Gastrocnemius medialis (tissue), 4 donors: ENCODE results near the gene RIN3. TPM values are rescaled to one million over a fixed set of nuclear protein-coding genes. Genes with fewer than 3 reads are reported as not detected.

Experiments used
- ATAC-seq, 2 donors: fragments of 150-250 bp; one replicate each; pipeline ENCODE4 v1.9.1; 2016
- DNase-seq, 2 donors: peaks; one replicate each; pipeline ENCODE4 v3.0.0-alpha.2; 2019
- H3K27ac ChIP-seq, 4 donors: fragments of 200-600 bp; sonication (generic); 1 replicate in 1 of 4; 2 replicates in 3 of 4; pipeline ENCODE4 v1.5.1; 2016 to 2018; ENCODE audit warnings: mild to moderate bottlenecking in 2 of 4, moderate library complexity in 1 of 4
- H3K27me3 ChIP-seq, 3 donors: fragments of 200-600 bp; sonication (generic) in 2 of 3; 1 replicate in 1 of 3; 2 replicates in 2 of 3; pipeline versions ENCODE4 v1.5.1 to v1.6.0; 2016 to 2019; ENCODE audit warnings: mild to moderate bottlenecking in 1 of 3, moderate library complexity in 1 of 3
- H3K36me3 ChIP-seq, 2 donors: fragments of 200-600 bp; sonication (generic) in 1 of 2; one replicate each; pipeline ENCODE4 v1.5.1; 2017 to 2018
- H3K4me1 ChIP-seq, 2 donors: fragments of 200-600 bp; sonication (generic) in 1 of 2; one replicate each; pipeline ENCODE4 v1.5.1; 2016 to 2017; ENCODE audit warnings: mild to moderate bottlenecking in 2 of 2
- H3K4me3 ChIP-seq, 4 donors: fragments of 200-600 bp; sonication (generic) in 3 of 4; 1 replicate in 1 of 4; 2 replicates in 3 of 4; pipeline ENCODE4 v1.5.1; 2016 to 2019; ENCODE audit warnings: mild to moderate bottlenecking in 2 of 4
- H3K9me3 ChIP-seq, 3 donors: fragments of 200-600 bp; sonication (generic) in 2 of 3; 1 replicate in 1 of 3; 2 replicates in 2 of 3; pipeline ENCODE4 v1.5.1; 2016 to 2019
- POLR2A ChIP-seq, 2 donors: fragments of 450-650 bp; IDR thresholded peaks; one replicate each; pipeline ENCODE4 v1.6.1; 2017; ENCODE audit warnings: antibody characterized with exemption in 2 of 2, mild to moderate bottlenecking in 2 of 2, moderate library complexity in 2 of 2
- in situ Hi-C, 4 donors: fragments of 200-750 bp; cut with MboI; loops; one replicate each; pipeline versions ENCODE4 v1.15.0 to v1.8.0; 2017; ENCODE audit warnings: low sequenced_read_pairs in 4 of 4
- intact Hi-C: fragments of 100-400 bp; cut with DNase I; formaldehyde crosslinking; loops from one replicate; pipeline ENCODE4 v1.15.1; 2023; ENCODE audit warnings: low total_unique reads
- total RNA-seq, 4 donors: library from RNA; depleted of rRNA; stranded (reverse); fragments of >200 nt; gene quantifications; one replicate each; pipeline versions ENCODE4 v1.1.0 to v1.2.3, GENCODE V29; 2016
- TF ChIP-seq, protein P1 (sequence below), 5 experiments: fragments of 450-650 bp in 3 of 5; fragments of 200-600 bp in 2 of 5; sonication (generic) in 2 of 5; IDR thresholded peaks in 4 of 5; conservative IDR thresholded peaks in 1 of 5; 1 replicate in 4 of 5; 2 replicates in 1 of 5; pipeline ENCODE4 v1.5.1; 2016 to 2019; ENCODE audit warnings: antibody characterized with exemption in 5 of 5, mild to moderate bottlenecking in 3 of 5, moderate library complexity in 3 of 5

RIN3 gene
- total RNA-seq, 4 donors from 2014 or later = 2.1 to 3.7 (median 2.6) TPM

DNA sequence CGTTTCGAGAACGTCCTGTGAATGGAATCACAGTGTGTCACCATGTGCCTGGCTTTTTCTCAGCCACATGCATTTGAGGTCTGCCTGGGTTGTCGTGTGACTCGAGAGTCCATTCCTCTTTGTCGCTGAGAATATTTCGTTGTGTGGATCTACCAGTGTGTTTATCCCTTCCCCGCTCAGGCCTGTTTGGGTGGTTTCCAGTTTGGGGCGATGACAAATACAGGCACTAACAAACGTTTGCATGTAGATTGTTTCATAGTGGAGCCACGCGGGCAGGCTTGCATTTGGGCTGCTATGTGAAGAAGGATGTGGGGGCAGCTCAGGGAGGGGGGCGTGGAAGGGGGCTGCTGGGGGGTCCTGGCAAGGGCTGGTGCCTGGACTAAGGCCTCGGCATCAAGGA lies 14.1 kb downstream of the RIN3 start:
- in situ Hi-C loops (no loop called here), intact Hi-C loops (no loop called here)
- Histone ChIP-seq H3K27me3 (no peaks in the 10 kb centered on the region), H3K9me3 (no peaks in the 10 kb centered on the region), H3K36me3 (no peaks in the 10 kb centered on the region), H3K27ac (no peak overlapping the region), H3K4me1 (no peaks in the 10 kb centered on the region), H3K4me3 (no peak overlapping the region)
- TF ChIP-seq, protein P1, sequence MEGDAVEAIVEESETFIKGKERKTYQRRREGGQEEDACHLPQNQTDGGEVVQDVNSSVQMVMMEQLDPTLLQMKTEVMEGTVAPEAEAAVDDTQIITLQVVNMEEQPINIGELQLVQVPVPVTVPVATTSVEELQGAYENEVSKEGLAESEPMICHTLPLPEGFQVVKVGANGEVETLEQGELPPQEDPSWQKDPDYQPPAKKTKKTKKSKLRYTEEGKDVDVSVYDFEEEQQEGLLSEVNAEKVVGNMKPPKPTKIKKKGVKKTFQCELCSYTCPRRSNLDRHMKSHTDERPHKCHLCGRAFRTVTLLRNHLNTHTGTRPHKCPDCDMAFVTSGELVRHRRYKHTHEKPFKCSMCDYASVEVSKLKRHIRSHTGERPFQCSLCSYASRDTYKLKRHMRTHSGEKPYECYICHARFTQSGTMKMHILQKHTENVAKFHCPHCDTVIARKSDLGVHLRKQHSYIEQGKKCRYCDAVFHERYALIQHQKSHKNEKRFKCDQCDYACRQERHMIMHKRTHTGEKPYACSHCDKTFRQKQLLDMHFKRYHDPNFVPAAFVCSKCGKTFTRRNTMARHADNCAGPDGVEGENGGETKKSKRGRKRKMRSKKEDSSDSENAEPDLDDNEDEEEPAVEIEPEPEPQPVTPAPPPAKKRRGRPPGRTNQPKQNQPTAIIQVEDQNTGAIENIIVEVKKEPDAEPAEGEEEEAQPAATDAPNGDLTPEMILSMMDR (IDR thresholded peaks at IDR 0.05 in 4 of 5, conservative IDR thresholded peaks at IDR 0.05 in 1 of 5) = no peak
- DNase-seq (no peak), ATAC-seq (no peak)

DNA sequence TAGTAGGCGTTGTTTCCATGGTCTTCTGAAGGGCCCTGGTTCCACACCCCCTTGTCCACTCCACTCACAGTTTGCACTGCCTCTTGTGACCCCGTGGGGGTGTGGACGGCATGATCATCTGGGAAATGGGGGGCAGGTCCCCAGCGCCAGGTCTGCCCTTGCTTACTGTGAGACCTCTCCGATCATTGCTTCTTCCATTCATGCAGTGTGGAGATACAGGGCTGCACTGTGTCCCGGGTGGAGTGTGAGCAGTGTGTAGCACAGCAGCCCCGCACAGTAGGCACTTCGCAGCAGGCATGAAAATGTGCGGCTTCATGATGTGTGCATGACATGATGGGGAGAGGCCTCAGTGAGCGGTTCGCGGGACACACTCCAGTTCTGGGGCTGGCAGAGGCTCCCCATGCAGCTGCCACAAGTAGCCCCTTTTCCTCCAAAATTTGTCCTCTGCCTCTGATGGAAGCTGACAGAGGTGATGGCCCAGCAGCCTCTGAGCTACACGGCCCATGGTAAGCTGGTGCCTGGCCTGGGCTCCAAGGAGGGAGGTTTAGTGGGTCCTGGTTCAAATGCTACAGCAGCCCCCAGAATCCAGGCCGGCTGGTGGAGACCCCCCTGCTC lies 15.0 kb downstream of the RIN3 start:
- H3K27ac ChIP-seq = no peak overlapping the region
- ATAC-seq (no peak), DNase-seq (no peak)
- H3K4me3 ChIP-seq = no peak overlapping the region
- in situ Hi-C loops (no loop called here), intact Hi-C loops (no loop called here)
- H3K9me3 ChIP-seq = no peaks in the 10 kb centered on the region
- no peaks in the 10 kb centered on the region for H3K36me3 ChIP-seq
- H3K4me1 ChIP-seq = no peaks in the 10 kb centered on the region
- no peaks in the 10 kb centered on the region for H3K27me3 ChIP-seq
- TF ChIP-seq POLR2A (IDR thresholded peaks at IDR 0.05) = no peak
- TF ChIP-seq, protein P1 (IDR thresholded peaks at IDR 0.05 in 4 of 5, conservative IDR thresholded peaks at IDR 0.05 in 1 of 5) = no peak

DNA sequence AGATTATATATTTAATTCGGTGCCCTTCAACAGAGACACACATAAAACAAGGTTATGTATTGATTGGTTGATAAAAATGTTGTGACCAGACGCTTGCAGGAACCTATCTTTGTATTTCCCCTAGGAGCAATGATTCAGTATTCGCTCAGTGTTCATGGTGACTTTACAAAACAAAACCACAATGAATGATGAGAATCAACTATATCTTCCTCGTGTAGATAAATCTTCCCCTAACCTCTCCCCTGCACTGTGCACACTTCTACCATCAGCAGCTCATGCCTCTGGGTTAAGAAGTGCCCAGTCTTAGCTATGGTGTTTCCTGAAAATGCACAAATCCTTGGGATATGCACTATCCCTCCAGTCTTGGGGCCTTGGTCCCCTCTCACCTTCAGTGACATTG lies 16.3 kb downstream of the RIN3 start:
- intact Hi-C loops = no loop called here
- H3K4me1 ChIP-seq = no peaks in the 10 kb centered on the region
- H3K27ac ChIP-seq = no peak overlapping the region
- H3K4me3 ChIP-seq = no peak overlapping the region
- no peaks in the 10 kb centered on the region for H3K36me3 ChIP-seq
- ATAC-seq (no peak), DNase-seq (no peak)
- H3K27me3 ChIP-seq = no peaks in the 10 kb centered on the region
- in situ Hi-C loops = no loop called here
- no peaks in the 10 kb centered on the region for H3K9me3 ChIP-seq
- no peak for TF ChIP-seq POLR2A (IDR thresholded peaks at IDR 0.05)
- TF ChIP-seq, protein P1 (IDR thresholded peaks at IDR 0.05 in 4 of 5, conservative IDR thresholded peaks at IDR 0.05 in 1 of 5) = no peak

DNA sequence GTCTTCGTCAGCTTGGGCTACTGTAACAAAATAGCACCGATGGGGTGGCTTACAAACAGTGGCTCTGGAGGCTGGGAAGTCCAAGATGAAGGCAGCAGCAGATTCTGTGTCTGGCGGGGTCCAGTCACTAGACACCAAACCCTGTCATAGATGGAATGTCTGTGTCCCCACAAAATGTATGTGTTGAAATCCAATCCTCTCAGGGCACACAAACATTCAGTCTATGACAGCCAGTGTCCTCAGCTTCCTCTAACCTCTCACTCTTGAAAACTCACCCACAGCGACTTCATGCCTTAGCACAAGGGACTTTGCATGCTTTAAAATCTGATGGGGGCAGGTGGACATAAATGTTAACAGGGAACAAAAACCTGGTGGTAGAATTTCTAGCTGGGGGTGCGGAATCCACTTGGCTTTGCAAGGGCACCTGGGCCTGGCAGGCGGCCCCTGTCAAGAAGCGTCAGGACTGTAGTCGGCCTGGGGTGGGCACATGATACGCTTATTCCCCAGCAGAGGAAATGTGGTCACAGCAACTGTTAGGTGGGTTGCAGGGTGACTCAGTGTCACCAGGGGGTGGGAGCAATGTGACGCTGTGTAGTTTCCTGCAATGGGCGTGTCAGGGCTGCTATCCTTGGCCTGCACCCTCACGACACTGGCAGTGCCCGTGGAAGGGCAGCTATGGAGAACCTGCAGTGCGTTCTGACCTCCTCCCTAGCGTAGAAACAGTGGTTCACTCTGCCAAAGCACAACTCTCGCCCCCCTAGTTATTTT lies 17.7 kb downstream of the RIN3 start:
- no peak for ATAC-seq
- no peaks in the 10 kb centered on the region for H3K4me1 ChIP-seq
- H3K4me3 ChIP-seq = no peak overlapping the region
- no peaks in the 10 kb centered on the region for H3K9me3 ChIP-seq
- in situ Hi-C loops (no loop called here), intact Hi-C loops (no loop called here)
- no peaks in the 10 kb centered on the region for H3K27me3 ChIP-seq
- no peaks in the 10 kb centered on the region for H3K36me3 ChIP-seq
- no peak overlapping the region for H3K27ac ChIP-seq
- TF ChIP-seq, protein P1 (IDR thresholded peaks at IDR 0.05 in 4 of 5, conservative IDR thresholded peaks at IDR 0.05 in 1 of 5) = no peak
- TF ChIP-seq POLR2A (IDR thresholded peaks at IDR 0.05) = peak in 1 of 2 donors; percentile 21
- DNase-seq = no peak
